ENCODE results near the gene MOB3A. TPM values are rescaled to one million over a fixed set of nuclear protein-coding genes. Genes with fewer than 3 reads are reported as not detected.
A peak's percentile ranks its signal among the peaks of the same experiment; 100 is the strongest.

The MOB3A gene
- total and polyA plus RNA-seq, 9 of the 15 experiments (the other 6 are each of a cell fraction or from before 2014, with no cell fraction given), result 1.1 to 24.1 (median 6.0) TPM

DNA sequence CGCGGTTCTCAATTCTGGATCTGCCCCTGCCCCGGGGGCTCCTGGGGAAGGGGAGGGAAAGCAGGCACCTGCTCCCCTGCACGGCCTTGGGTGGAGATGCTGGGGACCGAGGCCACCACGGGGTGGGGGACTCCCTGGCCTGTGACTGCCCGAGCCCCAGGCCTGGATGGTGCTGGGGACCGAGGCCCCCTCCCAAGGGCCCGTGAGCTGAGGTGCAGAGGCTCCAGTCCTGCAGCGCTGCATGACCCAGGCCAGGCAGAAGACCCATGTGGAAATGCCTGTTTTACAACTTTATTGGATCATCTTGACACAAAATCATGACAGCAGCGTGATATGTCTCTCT is 4.6 kb upstream of the MOB3A start:
- ChIA-PET CTCF (ENCODE audit: low intra/inter-chr PET ratio) (no interaction called here), POLR2A (no interaction called here)
- in situ Hi-C loops (cut with MboI) (no loop called here), intact Hi-C loops (cut with micrococcal nuclease) (no loop called here)
- Histone ChIP-seq H3K9me1 (ENCODE audit: control insufficient read depth, insufficient read depth, low read length) (no peaks in the 10 kb centered on the region), H3K4me2 (ENCODE audit: insufficient read depth, low read length) (no peak overlapping the region), H3K4me1 (replicated peaks in 1 of 2; ENCODE audit: control insufficient read depth in 2 of 2, insufficient read depth in 2 of 2, low read length in 2 of 2) (peaks cover 0 to 57% of the 10 kb centered on the region in 2 experiments; a peak in 2 of 5 replicates), H3K9ac (ENCODE audit: insufficient read depth in 1 of 2, low read depth in 2 of 2, low read length in 2 of 2) (no peak overlapping the region), H3K79me2 (ENCODE audit: control insufficient read depth, insufficient read depth, low read length) (peaks cover 9% of the 10 kb centered on the region; the same call in 2 of the 3 replicates), H3K9me3 (replicated peaks; ENCODE audit: control insufficient read depth, insufficient read depth, low read depth, low read length) (no peaks in the 10 kb centered on the region), H3K27ac (ENCODE audit: extremely low read depth, low read depth, low read length) (no peak overlapping the region), H3K4me3 (no peak overlapping the region), H3K36me3 (ENCODE audit: control insufficient read depth, insufficient read depth, low read length) (peaks cover 54% of the 10 kb centered on the region; the same call in 2 of the 3 replicates), H2AFZ (ENCODE audit: low read depth, low read length) (no peak overlapping the region), H3K27me3 (ENCODE audit: control insufficient read depth in 2 of 2, insufficient read depth in 2 of 2, low read length in 2 of 2) (no peaks in the 10 kb centered on the region; a peak in 1 of 5 replicates), H4K20me1 (replicated peaks; ENCODE audit: control insufficient read depth, insufficient read depth, low read length) (0 out of 2 replicates have a peak, but pooled peaks cover 3% of the 10 kb centered on the region)
- no peak for DNase-seq (ENCODE audit: extremely low read depth in 1 of 4, low spot score in 3 of 4)
- BruUV-seq (replicated peaks), result no TSS peak
- WGBS (ENCODE audit: insufficient coverage, low coverage, missing lambda C conversion rate), result over 99% methylated on average over 8 of the region's 11 CpGs
- no peak for FAIRE-seq
- ATAC-seq, result no peak
- TF ChIP-seq, protein P1, sequence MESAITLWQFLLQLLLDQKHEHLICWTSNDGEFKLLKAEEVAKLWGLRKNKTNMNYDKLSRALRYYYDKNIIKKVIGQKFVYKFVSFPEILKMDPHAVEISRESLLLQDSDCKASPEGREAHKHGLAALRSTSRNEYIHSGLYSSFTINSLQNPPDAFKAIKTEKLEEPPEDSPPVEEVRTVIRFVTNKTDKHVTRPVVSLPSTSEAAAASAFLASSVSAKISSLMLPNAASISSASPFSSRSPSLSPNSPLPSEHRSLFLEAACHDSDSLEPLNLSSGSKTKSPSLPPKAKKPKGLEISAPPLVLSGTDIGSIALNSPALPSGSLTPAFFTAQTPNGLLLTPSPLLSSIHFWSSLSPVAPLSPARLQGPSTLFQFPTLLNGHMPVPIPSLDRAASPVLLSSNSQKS (CRISPR knock-in tag; IDR thresholded peaks at IDR 0.05), result no peak
- TF ChIP-seq ZC3H4 (CRISPR knock-in tag; IDR thresholded peaks at IDR 0.05; ENCODE audit: borderline replicate concordance), result no peak
- TF ChIP-seq CSDE1 (IDR thresholded peaks at IDR 0.05), result no peak
- TF ChIP-seq, protein P2, sequence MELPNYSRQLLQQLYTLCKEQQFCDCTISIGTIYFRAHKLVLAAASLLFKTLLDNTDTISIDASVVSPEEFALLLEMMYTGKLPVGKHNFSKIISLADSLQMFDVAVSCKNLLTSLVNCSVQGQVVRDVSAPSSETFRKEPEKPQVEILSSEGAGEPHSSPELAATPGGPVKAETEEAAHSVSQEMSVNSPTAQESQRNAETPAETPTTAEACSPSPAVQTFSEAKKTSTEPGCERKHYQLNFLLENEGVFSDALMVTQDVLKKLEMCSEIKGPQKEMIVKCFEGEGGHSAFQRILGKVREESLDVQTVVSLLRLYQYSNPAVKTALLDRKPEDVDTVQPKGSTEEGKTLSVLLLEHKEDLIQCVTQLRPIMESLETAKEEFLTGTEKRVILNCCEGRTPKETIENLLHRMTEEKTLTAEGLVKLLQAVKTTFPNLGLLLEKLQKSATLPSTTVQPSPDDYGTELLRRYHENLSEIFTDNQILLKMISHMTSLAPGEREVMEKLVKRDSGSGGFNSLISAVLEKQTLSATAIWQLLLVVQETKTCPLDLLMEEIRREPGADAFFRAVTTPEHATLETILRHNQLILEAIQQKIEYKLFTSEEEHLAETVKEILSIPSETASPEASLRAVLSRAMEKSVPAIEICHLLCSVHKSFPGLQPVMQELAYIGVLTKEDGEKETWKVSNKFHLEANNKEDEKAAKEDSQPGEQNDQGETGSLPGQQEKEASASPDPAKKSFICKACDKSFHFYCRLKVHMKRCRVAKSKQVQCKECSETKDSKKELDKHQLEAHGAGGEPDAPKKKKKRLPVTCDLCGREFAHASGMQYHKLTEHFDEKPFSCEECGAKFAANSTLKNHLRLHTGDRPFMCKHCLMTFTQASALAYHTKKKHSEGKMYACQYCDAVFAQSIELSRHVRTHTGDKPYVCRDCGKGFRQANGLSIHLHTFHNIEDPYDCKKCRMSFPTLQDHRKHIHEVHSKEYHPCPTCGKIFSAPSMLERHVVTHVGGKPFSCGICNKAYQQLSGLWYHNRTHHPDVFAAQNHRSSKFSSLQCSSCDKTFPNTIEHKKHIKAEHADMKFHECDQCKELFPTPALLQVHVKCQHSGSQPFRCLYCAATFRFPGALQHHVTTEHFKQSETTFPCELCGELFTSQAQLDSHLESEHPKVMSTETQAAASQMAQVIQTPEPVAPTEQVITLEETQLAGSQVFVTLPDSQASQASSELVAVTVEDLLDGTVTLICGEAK (IDR thresholded peaks at IDR 0.05), result peak; percentile 46; the same call in 1 of the 2 replicates
- TF ChIP-seq, protein P2 (CRISPR knock-in tag; IDR thresholded peaks at IDR 0.05), result no peak
- TF ChIP-seq GABPB1 (CRISPR knock-in tag; IDR thresholded peaks at IDR 0.05), result no peak
- no peak for TF ChIP-seq NELFE (IDR thresholded peaks at IDR 0.05; ENCODE audit: insufficient read depth, insufficient read length)
- TF ChIP-seq, protein P3, sequence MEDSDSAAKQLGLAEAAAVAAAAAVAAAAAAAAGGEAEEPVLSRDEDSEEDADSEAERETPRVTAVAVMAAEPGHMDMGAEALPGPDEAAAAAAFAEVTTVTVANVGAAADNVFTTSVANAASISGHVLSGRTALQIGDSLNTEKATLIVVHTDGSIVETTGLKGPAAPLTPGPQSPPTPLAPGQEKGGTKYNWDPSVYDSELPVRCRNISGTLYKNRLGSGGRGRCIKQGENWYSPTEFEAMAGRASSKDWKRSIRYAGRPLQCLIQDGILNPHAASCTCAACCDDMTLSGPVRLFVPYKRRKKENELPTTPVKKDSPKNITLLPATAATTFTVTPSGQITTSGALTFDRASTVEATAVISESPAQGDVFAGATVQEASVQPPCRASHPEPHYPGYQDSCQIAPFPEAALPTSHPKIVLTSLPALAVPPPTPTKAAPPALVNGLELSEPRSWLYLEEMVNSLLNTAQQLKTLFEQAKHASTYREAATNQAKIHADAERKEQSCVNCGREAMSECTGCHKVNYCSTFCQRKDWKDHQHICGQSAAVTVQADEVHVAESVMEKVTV (CRISPR knock-in tag; IDR thresholded peaks at IDR 0.05), result no peak

Measured in K562 (cell line).